Stimulated activated naive B cell treated with anti-CD40 and anti-IgM and Interleukin-4, amounts not matched to agents 10 μg/mL and 1 μg/mL and 100 μg/mL, for 72 hours (primary cell): ENCODE results near the gene AHSP.
"Not testable (repeated sequence)": the region's sequence is repeated elsewhere in the genome, so short reads cannot be mapped to it uniquely, and the experiment has no call there.

Source experiments
- ATAC-seq, 2 donors: fragments of 150-1000 bp; cut with Tn5 transposase; replicated peaks; 2 replicates each; pipeline ENCODE4 v1.10.0; 2021; ENCODE audit warnings: moderate library complexity in 1 of 2
- DNase-seq: peaks from one replicate; pipeline ENCODE4 v3.0.0; 2021
- H3K27ac Mint-ChIP-seq: one replicate; pipeline ENCODE4 v1.8.0; 2022; ENCODE audit warnings: mild to moderate bottlenecking, mixed read lengths
- H3K27me3 Mint-ChIP-seq, 2 donors: one replicate each; pipeline ENCODE4 v1.8.0; 2022; ENCODE audit warnings: mixed read lengths in 2 of 2
- H3K36me3 Mint-ChIP-seq, 2 donors: one replicate each; pipeline ENCODE4 v1.8.0; 2022; ENCODE audit warnings: mixed read lengths in 2 of 2, mild to moderate bottlenecking in 1 of 2
- H3K4me1 Mint-ChIP-seq, 2 donors: one replicate each; pipeline ENCODE4 v1.8.0; 2022; ENCODE audit warnings: mixed read lengths in 2 of 2, mild to moderate bottlenecking in 1 of 2
- H3K4me3 Mint-ChIP-seq, 2 donors: one replicate each; pipeline ENCODE4 v1.8.0; 2022; ENCODE audit warnings: mild to moderate bottlenecking in 2 of 2, mixed read lengths in 2 of 2, moderate library complexity in 1 of 2
- H3K9me3 Mint-ChIP-seq, 2 donors: one replicate each; pipeline ENCODE4 v1.8.0; 2022; ENCODE audit warnings: mixed read lengths in 2 of 2, mild to moderate bottlenecking in 1 of 2

AHSP gene

GRCh38 chr16:31572821-31573220 lies 45.1 kb downstream of the AHSP start:
- Mint-ChIP-seq H3K36me3 (peaks cover 4 to 12% of the 10 kb centered on the region in 2 donors), H3K9me3 (peaks cover 13 to 17% of the 10 kb centered on the region in 2 donors), H3K27me3 (peaks cover 49 to 52% of the 10 kb centered on the region in 2 donors), H3K4me3 (no peak overlapping the region), H3K4me1 (peaks cover 5 to 21% of the 10 kb centered on the region in 2 donors), H3K27ac (no peak overlapping the region)
- no peak for DNase-seq
- no peak for ATAC-seq

- DNase-seq, result not testable (repeated sequence)
Observed at GRCh38 chr16:31574159-31574558, 46.5 kb downstream of the AHSP start.

GRCh38 chr16:31577411-31577810 lies 49.7 kb downstream of the AHSP start:
- Mint-ChIP-seq H3K9me3 (peaks cover 25 to 35% of the 10 kb centered on the region in 2 donors), H3K27ac (no peak overlapping the region), H3K4me3 (no peak overlapping the region), H3K36me3 (peaks cover 10 to 16% of the 10 kb centered on the region in 2 donors), H3K27me3 (peaks cover 18 to 19% of the 10 kb centered on the region in 2 donors), H3K4me1 (peaks cover 0 to 5% of the 10 kb centered on the region in 2 donors)
- ATAC-seq (no peak), DNase-seq (no peak)

More at GRCh38 chr16:31574159-31574558, 46.5 kb downstream of the AHSP start:
- H3K27ac Mint-ChIP-seq, ATAC-seq, H3K4me3 Mint-ChIP-seq: not testable (repeated sequence)
- Mint-ChIP-seq H3K4me1 (peaks cover 1 to 10% of the 10 kb centered on the region in 2 donors), H3K36me3 (peaks cover 6 to 22% of the 10 kb centered on the region in 2 donors), H3K27me3 (peaks cover 38 to 39% of the 10 kb centered on the region in 2 donors), H3K9me3 (peaks cover 21 to 28% of the 10 kb centered on the region in 2 donors)
